Smooth muscle cell (in vitro differentiated cells): ENCODE results near the gene KAZN. TPM values are rescaled to one million over a fixed set of nuclear protein-coding genes. Genes with fewer than 3 reads are reported as not detected.

Experiments
- DNase-seq: peaks from one replicate; lab custom pipeline; 2025; ENCODE audit not compliant: unreplicated experiment; lab: John Stamatoyannopoulos, UW
- H2AFZ ChIP-seq: fragments of 200-600 bp; sonication (generic); 2 replicates; pipeline ENCODE4 v1.6.0; 2016; ENCODE audit warnings: antibody characterized with exemption, low read depth, mild to moderate bottlenecking
- H3F3A ChIP-seq: fragments of 200-600 bp; sonication (generic); 2 replicates; pipeline ENCODE4 v1.6.0; 2017; ENCODE audit warnings: antibody characterized with exemption, low read depth
- H3K27ac ChIP-seq: fragments of 200-600 bp; sonication (generic); 2 replicates; pipeline ENCODE4 v1.5.1; 2016; ENCODE audit warnings: low read depth, mild to moderate bottlenecking
- H3K27me3 ChIP-seq: fragments of 200-600 bp; sonication (generic); 2 replicates; pipeline ENCODE4 v1.6.1; 2016; ENCODE audit warnings: low read depth, mild to moderate bottlenecking
- H3K36me3 ChIP-seq: fragments of 200-600 bp; sonication (generic); 2 replicates; pipeline ENCODE4 v1.5.1; 2016; ENCODE audit warnings: low read depth
- H3K4me1 ChIP-seq: fragments of 200-600 bp; sonication (generic); 2 replicates; pipeline ENCODE4 v1.5.1; 2016; ENCODE audit warnings: low read depth
- H3K4me2 ChIP-seq: fragments of 200-600 bp; sonication (generic); 2 replicates; pipeline ENCODE4 v1.6.0; 2016; ENCODE audit warnings: mild to moderate bottlenecking
- H3K4me3 ChIP-seq: fragments of 200-600 bp; sonication (generic); 2 replicates; pipeline ENCODE4 v1.5.1; 2016; ENCODE audit warnings: mild to moderate bottlenecking
- H3K79me2 ChIP-seq: fragments of 200-600 bp; sonication (generic); 2 replicates; pipeline ENCODE4 v1.6.0; 2016; ENCODE audit warnings: low read depth, mild to moderate bottlenecking
- H3K9ac ChIP-seq: fragments of 200-600 bp; sonication (generic); 2 replicates; pipeline ENCODE4 v1.6.0; 2016; ENCODE audit warnings: low read depth
- H3K9me3 ChIP-seq: fragments of 200-600 bp; sonication (generic); replicated peaks from 2 replicates; pipeline ENCODE4 v1.5.1; 2016; ENCODE audit warnings: low read depth
- H4K20me1 ChIP-seq: fragments of 200-600 bp; sonication (generic); 2 replicates; pipeline ENCODE4 v1.6.0; 2016; ENCODE audit warnings: low read depth
- WGBS: methylation state at CpG from one replicate; pipeline ENCODE4 v1.1.7; 2016; ENCODE audit warnings: low lambda C conversion rate; 5-methylcytosine and 5-hydroxymethylcytosine counted together
- polyA plus RNA-seq: library from polyadenylated mRNA; unstranded; fragments of >200 nt; fragmentation: Nextera tagmentation; extraction: Ambion mirVana; gene quantifications from 2 replicates; pipeline ENCODE4 v1.2.1, GENCODE V29; 2016
- total RNA-seq: library from RNA; depleted of rRNA; stranded (reverse); fragments of >200 nt; gene quantifications from 2 replicates; pipeline ENCODE4 v1.2.3, GENCODE V29; 2014
- TF ChIP-seq, protein P1 (sequence below): fragments of 200-600 bp; sonication (generic); IDR thresholded peaks from 2 replicates; pipeline ENCODE4 v1.5.1; 2017; ENCODE audit warnings: borderline replicate concordance, mild to moderate bottlenecking, antibody characterized with exemption; ENCODE audit not compliant: insufficient read depth, poor library complexity, severe bottlenecking

The KAZN gene
- total and polyA plus RNA-seq, 2 experiments from 2014 or later = 6.3 to 8.2 TPM

DNA sequence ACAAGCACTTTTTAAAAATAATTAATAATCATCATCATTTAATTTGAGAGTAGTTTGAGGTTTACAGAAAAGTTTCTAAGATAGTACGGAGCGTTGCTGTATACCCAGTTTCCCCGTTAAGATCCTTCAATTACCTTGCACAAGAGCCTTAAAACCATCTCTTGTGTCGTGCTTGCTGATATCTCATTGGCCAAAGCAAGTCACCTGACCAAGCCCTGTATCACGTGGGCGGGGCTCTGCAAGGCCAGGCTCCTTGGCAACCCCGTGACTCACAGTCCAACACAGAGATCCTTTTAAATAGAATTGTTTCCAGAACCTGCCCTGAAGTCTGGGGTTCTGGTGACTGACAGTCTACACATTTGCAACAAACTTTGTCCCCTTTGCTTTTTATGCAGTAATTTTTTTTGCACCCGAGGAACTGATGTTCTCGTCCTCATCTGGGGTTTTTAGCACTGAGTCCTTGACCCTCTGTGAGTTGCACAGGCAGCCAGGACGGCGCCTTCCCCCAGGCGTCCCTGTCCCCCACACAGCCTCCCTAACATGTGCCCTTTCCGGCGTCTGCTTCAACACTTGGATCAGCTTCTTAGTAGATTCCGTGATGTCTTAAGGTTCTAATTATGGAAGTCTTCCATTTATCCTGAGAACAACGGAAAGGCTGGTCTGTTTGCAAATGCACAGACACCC lies 371.8 kb downstream of the KAZN start:
- peak overlapping the region; percentile 0 for H3K4me2 ChIP-seq
- H3K36me3 ChIP-seq = no peaks in the 10 kb centered on the region
- peaks cover 9% of the 10 kb centered on the region for H3F3A ChIP-seq
- 62% methylated on average over 16 of the region's 16 CpGs for WGBS
- H3K9ac ChIP-seq = peak overlapping the region; percentile 21
- no peak overlapping the region for H2AFZ ChIP-seq
- H3K9me3 ChIP-seq = no peaks in the 10 kb centered on the region
- peak overlapping the region; percentile 73 for H3K27ac ChIP-seq
- DNase-seq = no peak
- H3K79me2 ChIP-seq = no peaks in the 10 kb centered on the region
- H4K20me1 ChIP-seq = no peaks in the 10 kb centered on the region
- H3K4me3 ChIP-seq = no peak overlapping the region
- TF ChIP-seq, protein P1, sequence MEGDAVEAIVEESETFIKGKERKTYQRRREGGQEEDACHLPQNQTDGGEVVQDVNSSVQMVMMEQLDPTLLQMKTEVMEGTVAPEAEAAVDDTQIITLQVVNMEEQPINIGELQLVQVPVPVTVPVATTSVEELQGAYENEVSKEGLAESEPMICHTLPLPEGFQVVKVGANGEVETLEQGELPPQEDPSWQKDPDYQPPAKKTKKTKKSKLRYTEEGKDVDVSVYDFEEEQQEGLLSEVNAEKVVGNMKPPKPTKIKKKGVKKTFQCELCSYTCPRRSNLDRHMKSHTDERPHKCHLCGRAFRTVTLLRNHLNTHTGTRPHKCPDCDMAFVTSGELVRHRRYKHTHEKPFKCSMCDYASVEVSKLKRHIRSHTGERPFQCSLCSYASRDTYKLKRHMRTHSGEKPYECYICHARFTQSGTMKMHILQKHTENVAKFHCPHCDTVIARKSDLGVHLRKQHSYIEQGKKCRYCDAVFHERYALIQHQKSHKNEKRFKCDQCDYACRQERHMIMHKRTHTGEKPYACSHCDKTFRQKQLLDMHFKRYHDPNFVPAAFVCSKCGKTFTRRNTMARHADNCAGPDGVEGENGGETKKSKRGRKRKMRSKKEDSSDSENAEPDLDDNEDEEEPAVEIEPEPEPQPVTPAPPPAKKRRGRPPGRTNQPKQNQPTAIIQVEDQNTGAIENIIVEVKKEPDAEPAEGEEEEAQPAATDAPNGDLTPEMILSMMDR = no peak
- H3K27me3 ChIP-seq = no peaks in the 10 kb centered on the region
- H3K4me1 ChIP-seq = peaks cover 18% of the 10 kb centered on the region

- peak overlapping the region; percentile 73 for H3K27ac ChIP-seq
- 85% methylated on average over 5 of the region's 5 CpGs for WGBS
- TF ChIP-seq, protein P1 = no peak
- no peaks in the 10 kb centered on the region for H3K79me2 ChIP-seq
- H3K9ac ChIP-seq = peak overlapping the region; percentile 21
- H3F3A ChIP-seq = peaks cover 9% of the 10 kb centered on the region
- no peaks in the 10 kb centered on the region for H3K27me3 ChIP-seq
- no peak overlapping the region for H2AFZ ChIP-seq
- no peak for DNase-seq
- H3K4me3 ChIP-seq = no peak overlapping the region
- H3K36me3 ChIP-seq = no peaks in the 10 kb centered on the region
- no peaks in the 10 kb centered on the region for H3K9me3 ChIP-seq
- H3K4me2 ChIP-seq = peak overlapping the region; percentile 0
- no peaks in the 10 kb centered on the region for H4K20me1 ChIP-seq
- H3K4me1 ChIP-seq = peaks cover 18% of the 10 kb centered on the region
Observed at GRCh38 chr1:14970799-14971141, 372.3 kb downstream of the KAZN start.

DNA sequence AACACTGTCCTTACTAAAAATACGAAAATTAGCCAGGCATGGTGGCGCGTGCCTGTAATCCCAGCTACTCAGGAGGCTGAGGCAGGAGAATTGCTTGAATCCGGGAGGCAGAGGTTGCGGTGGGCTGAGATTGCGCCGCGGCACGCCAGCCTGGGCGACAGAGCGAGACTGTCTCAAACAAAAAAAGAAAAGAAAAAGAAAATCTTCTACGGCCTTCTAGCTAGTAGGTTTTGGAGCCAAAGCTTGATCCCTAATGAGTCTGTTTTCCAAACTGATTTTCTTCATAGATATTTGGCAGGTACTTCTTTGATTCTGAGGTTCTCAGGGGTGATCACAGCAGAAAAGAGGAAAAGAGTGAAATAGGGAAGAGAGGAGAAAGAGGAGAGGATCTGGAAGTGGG lies 372.7 kb downstream of the KAZN start:
- no peaks in the 10 kb centered on the region for H3K36me3 ChIP-seq
- no peaks in the 10 kb centered on the region for H3K79me2 ChIP-seq
- no peaks in the 10 kb centered on the region for H4K20me1 ChIP-seq
- H3K4me3 ChIP-seq = no peak overlapping the region
- no peak overlapping the region for H2AFZ ChIP-seq
- peaks cover 18% of the 10 kb centered on the region for H3K4me1 ChIP-seq
- H3K4me2 ChIP-seq = peak overlapping the region; percentile 72
- no peak for DNase-seq
- no peak overlapping the region for H3K9ac ChIP-seq
- H3K27me3 ChIP-seq = no peaks in the 10 kb centered on the region
- H3F3A ChIP-seq = peaks cover 9% of the 10 kb centered on the region
- 88% methylated on average over 12 of the region's 12 CpGs for WGBS
- H3K9me3 ChIP-seq = no peaks in the 10 kb centered on the region
- TF ChIP-seq, protein P1 = no peak
- H3K27ac ChIP-seq = peak overlapping the region; percentile 73

- no peaks in the 10 kb centered on the region for H3K9me3 ChIP-seq
- DNase-seq = no peak
- no peak overlapping the region for H2AFZ ChIP-seq
- no peaks in the 10 kb centered on the region for H3K36me3 ChIP-seq
- peaks cover 18% of the 10 kb centered on the region for H3K4me1 ChIP-seq
- H3K79me2 ChIP-seq = no peaks in the 10 kb centered on the region
- H3F3A ChIP-seq = peaks cover 9% of the 10 kb centered on the region
- no peak overlapping the region for H3K27ac ChIP-seq
- 75% methylated on average over 7 of the region's 7 CpGs for WGBS
- peak overlapping the region; percentile 72 for H3K4me2 ChIP-seq
- H3K4me3 ChIP-seq = no peak overlapping the region
- H3K9ac ChIP-seq = no peak overlapping the region
- TF ChIP-seq, protein P1 = no peak
- H4K20me1 ChIP-seq = no peaks in the 10 kb centered on the region
- H3K27me3 ChIP-seq = no peaks in the 10 kb centered on the region
Observed at GRCh38 chr1:14972107-14972506, 373.6 kb downstream of the KAZN start.
